Heart left ventricle (tissue), 16 donors: ENCODE results near the gene MAPKAPK3. TPM values are rescaled to one million over a fixed set of nuclear protein-coding genes. Genes with fewer than 3 reads are reported as not detected.
A peak's percentile ranks its signal among the peaks of the same experiment; 100 is the strongest.

Experiments
- ATAC-seq, 4 donors: fragments of 200-7000 bp; cut with Tn5 transposase; one replicate each; pipeline ENCODE4 v1.9.1; 2020 to 2022; ENCODE audit warnings: moderate library complexity in 4 of 4, mild to moderate bottlenecking in 3 of 4, moderate number of reproducible peaks in 1 of 4
- DNase-seq, 5 donors: peaks; one replicate each; pipeline ENCODE4 v3.0.0-alpha.2; 2020
- H3K27ac ChIP-seq, 12 donors: fragments of 200-600 bp; sonication (generic) in 4 of 12; one replicate each; pipeline versions ENCODE4 v1.5.0 to v1.8.0; 2016 to 2022; ENCODE audit warnings: mild to moderate bottlenecking in 2 of 12
- H3K27me3 ChIP-seq, 9 donors: fragments of 200-600 bp; sonication (generic) in 2 of 9; one replicate each; pipeline versions ENCODE4 v1.5.1 to v1.8.0; 2016 to 2022; ENCODE audit warnings: mild to moderate bottlenecking in 3 of 9
- H3K36me3 ChIP-seq, 9 donors: fragments of 200-600 bp; sonication (generic) in 2 of 9; one replicate each; pipeline versions ENCODE4 v1.5.0 to v1.8.0; 2018 to 2022; ENCODE audit warnings: mild to moderate bottlenecking in 2 of 9
- H3K4me1 ChIP-seq, 12 donors: fragments of 200-600 bp; sonication (generic) in 4 of 12; one replicate each; pipeline versions ENCODE4 v1.5.0 to v1.8.0; 2016 to 2022; ENCODE audit warnings: mild to moderate bottlenecking in 3 of 12
- H3K4me3 ChIP-seq, 12 donors: fragments of 200-600 bp; sonication (generic) in 4 of 12; one replicate each; pipeline versions ENCODE4 v1.5.0 to v1.8.0; 2017 to 2022; ENCODE audit warnings: mild to moderate bottlenecking in 9 of 12, moderate library complexity in 4 of 12
- H3K9me3 ChIP-seq, 12 donors: fragments of 200-600 bp; sonication (generic) in 4 of 12; one replicate each; pipeline versions ENCODE4 v1.5.0 to v1.8.0; 2016 to 2022; ENCODE audit warnings: mild to moderate bottlenecking in 1 of 12
- POLR2A ChIP-seq, 2 donors: fragments of 450-650 bp; IDR thresholded peaks; one replicate each; pipeline ENCODE4 v1.6.1; 2017; ENCODE audit warnings: antibody characterized with exemption in 2 of 2, mild to moderate bottlenecking in 2 of 2, moderate library complexity in 2 of 2
- WGBS, 4 donors: extraction: QIAGEN DNeasy Blood & Tissue Kit in 2 of 4; methylation state at CpG; one replicate each; pipeline versions ENCODE4 v1.1.5 to v1.1.7; 2013 to 2018; 5-methylcytosine and 5-hydroxymethylcytosine counted together
- intact Hi-C, 10 donors: fragments of 100-400 bp; cut with DNase I; formaldehyde crosslinking; loops; one replicate each; pipeline versions ENCODE4 v1.11.1 to v1.14.2; 2022
- polyA plus RNA-seq, 2 donors: library from polyadenylated mRNA; stranded (reverse); fragments of 200-250 nt; gene quantifications; one replicate each; pipeline ENCODE4 v1.2.3, GENCODE V29; 2013
- total RNA-seq, 9 donors: library from RNA; depleted of rRNA in 2 of 9; stranded (reverse); fragments of >200 nt in 2 of 9; fragmentation: NEBNext Ultra II Directional in 3 of 9; extraction: Animal tissue kit (Norgen Biotek cat#: 25700) in 3 of 9; gene quantifications; one replicate each; pipeline versions ENCODE4 v1.1.0 to v1.2.4, GENCODE V29; 2016 to 2023
- TF ChIP-seq, protein P1 (sequence below), 12 donors: fragments of 200-600 bp; sonication (generic) in 4 of 12; IDR thresholded peaks; one replicate each; pipeline versions ENCODE4 v1.5.0 to v1.8.0; 2018 to 2022; ENCODE audit warnings: antibody characterized with exemption in 12 of 12, mild to moderate bottlenecking in 5 of 12
- donor health status: ischemic (EF 13 %, LVEDD 7.1; RV severe dilation, severe dysfunction).
- donor health status: healthy with polysubstance abuse.
- donor health status: DM: no; HTN: yes; CAD: no.
- donor health status: DM: no; HTN: no; CAD: no.
- donor health status: ischemic (EF 25% LVEDD 6.9; RV normal size, moderate dysfunction).
- donor health status: ischemic (EF 25% LVEDD 5.7; RV mildly dilated, moderate dysfunction).
- donor health status: healthy.
- donor health status: DM: yes; HTN: yes; CAD: no.
- donor health status: ischemic (EF 35%, LVEDD 5.7; RV mildly dilated, moderate dysfunction).
- donor health status: nonischemic (EF 11% LVEDD 7.7; RV severe dilation, severe dysfunction).
- donor health status: DM: yes; HTN: yes; CAD: no.
- donor health status: PGD.
- donor health status: ischemic (EF 29% LVEDD 5.4; RV normal size, mild dysfunction).
- donor health status: nonischemic (EF 23%, LVEDD 6.1; RV moderate dilation, normal function).

MAPKAPK3 gene
- total and polyA plus RNA-seq, 11 donors = 226 to 398 (median 287) TPM

DNA sequence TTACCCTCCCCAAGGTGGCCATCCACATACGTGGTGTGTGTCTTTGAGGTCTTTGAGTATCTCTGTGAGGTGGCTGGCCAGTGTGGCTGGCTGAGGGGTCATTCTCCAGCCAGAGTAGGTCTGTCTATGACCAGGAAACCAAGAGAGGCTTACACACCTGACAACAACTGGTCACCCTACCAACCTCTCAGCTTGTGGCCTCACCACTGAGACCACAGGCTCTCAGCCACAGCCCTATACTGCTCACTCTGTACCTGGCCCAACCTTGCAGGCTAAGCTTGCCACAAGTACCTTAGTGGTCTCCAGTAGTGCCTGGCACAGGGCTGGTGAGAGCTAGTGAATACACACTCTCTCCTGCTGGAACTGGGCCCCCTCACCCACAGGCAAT is 42.5 kb upstream of the MAPKAPK3 start:
- DNase-seq (no peak), ATAC-seq (no peak)
- peak overlapping the region in 1 of 12 donors; percentile 81 for H3K27ac ChIP-seq
- TF ChIP-seq POLR2A (IDR thresholded peaks at IDR 0.05) = no peak
- TF ChIP-seq, protein P1, sequence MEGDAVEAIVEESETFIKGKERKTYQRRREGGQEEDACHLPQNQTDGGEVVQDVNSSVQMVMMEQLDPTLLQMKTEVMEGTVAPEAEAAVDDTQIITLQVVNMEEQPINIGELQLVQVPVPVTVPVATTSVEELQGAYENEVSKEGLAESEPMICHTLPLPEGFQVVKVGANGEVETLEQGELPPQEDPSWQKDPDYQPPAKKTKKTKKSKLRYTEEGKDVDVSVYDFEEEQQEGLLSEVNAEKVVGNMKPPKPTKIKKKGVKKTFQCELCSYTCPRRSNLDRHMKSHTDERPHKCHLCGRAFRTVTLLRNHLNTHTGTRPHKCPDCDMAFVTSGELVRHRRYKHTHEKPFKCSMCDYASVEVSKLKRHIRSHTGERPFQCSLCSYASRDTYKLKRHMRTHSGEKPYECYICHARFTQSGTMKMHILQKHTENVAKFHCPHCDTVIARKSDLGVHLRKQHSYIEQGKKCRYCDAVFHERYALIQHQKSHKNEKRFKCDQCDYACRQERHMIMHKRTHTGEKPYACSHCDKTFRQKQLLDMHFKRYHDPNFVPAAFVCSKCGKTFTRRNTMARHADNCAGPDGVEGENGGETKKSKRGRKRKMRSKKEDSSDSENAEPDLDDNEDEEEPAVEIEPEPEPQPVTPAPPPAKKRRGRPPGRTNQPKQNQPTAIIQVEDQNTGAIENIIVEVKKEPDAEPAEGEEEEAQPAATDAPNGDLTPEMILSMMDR (IDR thresholded peaks at IDR 0.05) = no peak
- intact Hi-C loops = loop anchor here in 6 of 10 donors (5.0 to 10.0 kb wide), 4 partner anchors 80 to 813 kb away; partner anchors contain the start of gene MANF (in 5 of the 6)
- H3K27me3 ChIP-seq = no peaks in the 10 kb centered on the region
- no peaks in the 10 kb centered on the region for H3K9me3 ChIP-seq
- 80 to 100% (median 89%) methylated on average over 1 of the region's 1 CpG for WGBS, 4 donors
- peaks cover 0 to 61% (median 8%) of the 10 kb centered on the region in 9 donors for H3K36me3 ChIP-seq
- peaks cover 0 to 67% (median 20%) of the 10 kb centered on the region in 12 donors for H3K4me1 ChIP-seq
- no peak overlapping the region for H3K4me3 ChIP-seq

DNA sequence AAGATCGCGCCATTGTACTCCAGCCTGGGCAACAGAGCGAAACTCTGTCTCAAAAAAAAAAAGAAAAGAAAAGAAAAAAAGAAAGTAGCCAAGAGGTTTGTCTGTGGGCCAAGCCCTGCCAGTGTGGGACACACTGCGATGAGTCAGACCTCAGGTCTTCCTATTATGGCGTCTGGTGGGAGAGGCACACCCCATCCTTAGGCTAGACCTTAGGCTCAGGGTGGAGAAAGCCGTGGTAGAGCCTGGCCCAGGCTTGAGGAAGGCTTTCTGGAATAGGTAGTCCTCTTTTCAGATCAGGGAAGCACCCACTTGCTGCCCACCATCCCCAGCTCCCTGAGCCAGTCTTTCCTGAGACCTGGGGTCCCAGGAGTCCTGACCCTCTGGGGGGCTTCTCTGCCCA is 41.6 kb upstream of the MAPKAPK3 start:
- Histone ChIP-seq H3K4me1 (peaks cover 0 to 60% (median 14%) of the 10 kb centered on the region in 12 donors), H3K27ac (peak overlapping the region in 1 of 12 donors; percentile 64), H3K36me3 (peaks cover 0 to 61% (median 8%) of the 10 kb centered on the region in 9 donors), H3K4me3 (no peak overlapping the region), H3K27me3 (no peaks in the 10 kb centered on the region), H3K9me3 (no peaks in the 10 kb centered on the region)
- TF ChIP-seq, protein P1 (IDR thresholded peaks at IDR 0.05) = no peak
- TF ChIP-seq POLR2A (IDR thresholded peaks at IDR 0.05) = no peak
- no peak for ATAC-seq
- 90 to 94% (median 93%) methylated on average over 6 of the region's 6 CpGs for WGBS, 4 donors
- intact Hi-C loops = loop anchor here in 3 of 10 donors (10.0 kb wide), 2 partner anchors 79 to 809 kb away; partner anchors contain the start of gene MANF (in 2 of the 3)
- no peak for DNase-seq

DNA sequence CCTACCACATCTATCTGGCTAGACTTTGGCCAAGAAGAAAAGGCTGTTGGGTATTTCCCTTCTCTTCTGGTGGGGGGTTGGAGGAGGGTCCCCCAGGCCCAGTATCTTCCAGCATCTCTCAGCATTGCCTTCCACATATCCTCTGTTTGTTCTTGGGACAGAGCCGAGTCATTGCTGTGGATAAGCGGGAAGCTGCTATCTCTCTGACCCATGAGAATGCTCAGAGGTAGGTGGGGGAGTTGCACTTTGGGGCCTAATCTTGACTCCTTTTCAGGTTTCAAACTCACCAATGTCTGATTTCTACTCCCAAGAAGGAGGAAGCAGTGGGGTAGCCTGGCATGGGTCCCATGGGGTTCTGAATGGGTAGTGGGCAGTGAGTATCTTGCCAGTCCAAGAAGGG is 39.6 kb upstream of the MAPKAPK3 start:
- Histone ChIP-seq H3K27ac (no peak overlapping the region), H3K36me3 (peaks cover 0 to 72% (median 8%) of the 10 kb centered on the region in 9 donors), H3K4me3 (no peak overlapping the region), H3K4me1 (peaks cover 0 to 48% (median 17%) of the 10 kb centered on the region in 12 donors), H3K27me3 (no peaks in the 10 kb centered on the region), H3K9me3 (no peaks in the 10 kb centered on the region)
- intact Hi-C loops = loop anchor here in 3 of 10 donors (10.0 kb wide), 2 partner anchors 77 to 807 kb away; partner anchors contain the start of gene MANF (in 2 of the 3)
- WGBS, 4 donors = 94 to 100% (median 98%) methylated on average over 2 of the region's 2 CpGs
- no peak for DNase-seq
- no peak for ATAC-seq
- TF ChIP-seq, protein P1 (IDR thresholded peaks at IDR 0.05) = no peak
- no peak for TF ChIP-seq POLR2A (IDR thresholded peaks at IDR 0.05)

DNA sequence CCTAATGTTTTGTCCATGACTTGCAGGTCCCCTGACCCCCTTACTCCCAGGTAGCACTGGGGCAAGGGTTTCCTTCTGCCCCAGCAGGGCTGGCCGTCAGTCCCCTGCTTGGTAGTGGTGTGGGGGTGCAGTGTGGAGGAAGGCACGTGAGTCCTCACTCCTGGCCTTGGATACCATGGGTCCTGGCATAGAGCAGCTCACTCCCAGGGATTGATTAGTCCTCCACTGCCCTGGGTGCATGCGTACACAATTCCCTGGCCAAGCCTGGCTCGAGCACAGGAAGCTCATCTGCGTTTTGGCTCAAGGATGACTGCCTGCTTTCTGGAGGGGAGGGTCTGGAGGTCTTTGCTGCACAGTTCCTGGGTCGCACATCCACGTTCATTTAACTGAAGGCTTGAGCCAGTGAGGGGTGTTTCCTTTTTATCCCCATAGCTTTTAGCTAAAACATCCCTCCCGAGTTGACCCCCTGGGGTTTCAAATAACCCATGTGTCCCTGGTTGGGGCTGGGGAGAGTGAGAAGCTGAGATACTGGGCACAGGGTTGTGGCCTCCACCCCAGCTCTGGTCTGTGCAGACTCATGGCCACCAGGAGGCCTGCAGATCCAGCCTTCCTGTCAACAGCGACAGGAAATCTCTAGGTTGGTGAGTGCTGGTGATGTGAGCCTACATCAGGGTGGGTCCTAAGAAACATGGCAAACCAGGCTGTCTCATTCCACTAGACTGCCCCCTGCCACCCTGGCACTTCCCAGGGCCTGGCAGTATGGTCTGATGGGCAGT is 36.1 kb upstream of the MAPKAPK3 start:
- H3K27me3 ChIP-seq = no peaks in the 10 kb centered on the region
- TF ChIP-seq, protein P1 (IDR thresholded peaks at IDR 0.05) = peak in 2 of 12 donors; percentile 5 to 15
- TF ChIP-seq POLR2A (IDR thresholded peaks at IDR 0.05) = no peak
- H3K27ac ChIP-seq = peak overlapping the region in 11 of 12 donors; percentile 77 to 95 (median 80)
- no peaks in the 10 kb centered on the region for H3K9me3 ChIP-seq
- DNase-seq (no peak), ATAC-seq (peak in 3 of 4 donors; percentile 13 to 15 (median 14))
- intact Hi-C loops = no loop called here
- H3K4me1 ChIP-seq = peaks cover 0 to 53% (median 40%) of the 10 kb centered on the region in 12 donors
- WGBS, 4 donors = 62 to 63% (median 62%) methylated on average over 5 to 9 of the region's 9 CpGs
- peaks cover 0 to 56% (median 8%) of the 10 kb centered on the region in 9 donors for H3K36me3 ChIP-seq
- no peak overlapping the region for H3K4me3 ChIP-seq
